ENCODE results near the gene KCTD1.

Gene KCTD1

GRCh38 chr18:26455639-26456038, 92.7 kb downstream of the KCTD1 start:
- H3K27ac ChIP-seq, result no peak overlapping the region
- TF ChIP-seq CTCF (conservative IDR thresholded peaks at IDR 0.05) (no peak), ZFX (IDR thresholded peaks at IDR 0.05) (no peak)

- TF ChIP-seq CTCF (conservative IDR thresholded peaks at IDR 0.05) (no peak), ZFX (IDR thresholded peaks at IDR 0.05) (no peak)
- H3K27ac ChIP-seq, result no peak overlapping the region
Measured at GRCh38 chr18:26454616-26455015, 93.7 kb downstream of the KCTD1 start.

- TF ChIP-seq ZFX (IDR thresholded peaks at IDR 0.05), result no peak
- TF ChIP-seq CTCF (conservative IDR thresholded peaks at IDR 0.05), result no peak
- no peak overlapping the region for H3K27ac ChIP-seq
Measured at GRCh38 chr18:26454192-26454591, 94.2 kb downstream of the KCTD1 start.

- no peak overlapping the region for H3K27ac ChIP-seq
- no peak for TF ChIP-seq ZFX (IDR thresholded peaks at IDR 0.05)
- no peak for TF ChIP-seq CTCF (conservative IDR thresholded peaks at IDR 0.05)
Measured at GRCh38 chr18:26453386-26453901, 94.9 kb downstream of the KCTD1 start.

GRCh38 chr18:26450989-26451682, 97.2 kb downstream of the KCTD1 start:
- TF ChIP-seq ZFX (IDR thresholded peaks at IDR 0.05) (no peak), CTCF (conservative IDR thresholded peaks at IDR 0.05) (no peak)
- no peak overlapping the region for H3K27ac ChIP-seq

GRCh38 chr18:26448714-26449159, 99.6 kb downstream of the KCTD1 start:
- H3K27ac ChIP-seq, result no peak overlapping the region
- no peak for TF ChIP-seq ZFX (IDR thresholded peaks at IDR 0.05)
- TF ChIP-seq CTCF (conservative IDR thresholded peaks at IDR 0.05), result no peak

GRCh38 chr18:26443853-26444252, 104.5 kb downstream of the KCTD1 start:
- TF ChIP-seq ZFX (IDR thresholded peaks at IDR 0.05) (no peak), CTCF (conservative IDR thresholded peaks at IDR 0.05) (no peak)
- no peak overlapping the region for H3K27ac ChIP-seq
